ENCODE data around the gene FLT1.

The FLT1 gene

GRCh38 chr13:28415994-28416421 is 78.9 kb downstream of the FLT1 start:
- Histone ChIP-seq H3K9me3 (ENCODE audit: insufficient read depth, low read length) (no peaks in the 10 kb centered on the region), H3K4me1 (ENCODE audit: insufficient read depth, insufficient read length) (no peaks in the 10 kb centered on the region), H3K36me3 (ENCODE audit: insufficient read depth, insufficient read length, low read length) (peaks cover 4% of the 10 kb centered on the region), H3K4me3 (ENCODE audit: insufficient read length, low read depth) (no peak overlapping the region), H3K27me3 (ENCODE audit: insufficient read depth, insufficient read length) (no peaks in the 10 kb centered on the region), H3K9ac (ENCODE audit: insufficient read length, low read depth) (no peak overlapping the region)
- TF ChIP-seq SUZ12 (IDR thresholded peaks at IDR 0.05; ENCODE audit: extremely low read depth, insufficient read depth, insufficient read length) = no peak
- no peak for TF ChIP-seq YY1 (IDR thresholded peaks at IDR 0.05; ENCODE audit: insufficient read depth, insufficient read length)
- TF ChIP-seq ZNF274 (IDR thresholded peaks at IDR 0.05; ENCODE audit: low read depth, low read length) = no peak
- no peak for DNase-seq (ENCODE audit: low read depth, low spot score)

DNA sequence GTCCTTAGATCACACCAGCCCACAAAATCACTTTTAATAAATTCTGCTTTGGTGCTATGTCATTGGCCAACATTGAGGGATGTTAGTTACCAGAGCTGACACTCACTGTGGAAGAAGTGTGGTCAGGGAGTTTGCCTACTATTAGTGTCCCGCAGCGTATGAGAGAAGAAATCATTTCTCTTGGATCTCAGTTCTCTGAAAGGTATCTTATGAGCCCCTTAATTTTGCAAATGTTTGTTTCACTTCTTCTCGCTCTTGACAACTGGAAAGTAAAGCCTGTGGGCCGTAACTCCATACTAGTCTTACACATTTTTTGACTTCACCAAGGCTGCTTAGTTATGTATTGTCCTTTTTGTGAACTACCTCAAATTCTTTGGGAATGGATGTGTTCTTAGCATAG is 80.9 kb downstream of the FLT1 start:
- TF ChIP-seq ZNF274 (IDR thresholded peaks at IDR 0.05; ENCODE audit: low read depth, low read length) (no peak), SUZ12 (IDR thresholded peaks at IDR 0.05; ENCODE audit: extremely low read depth, insufficient read depth, insufficient read length) (no peak), YY1 (IDR thresholded peaks at IDR 0.05; ENCODE audit: insufficient read depth, insufficient read length) (no peak)
- Histone ChIP-seq H3K27me3 (ENCODE audit: insufficient read depth, insufficient read length) (no peaks in the 10 kb centered on the region), H3K4me1 (ENCODE audit: insufficient read depth, insufficient read length) (no peaks in the 10 kb centered on the region), H3K4me3 (ENCODE audit: insufficient read length, low read depth) (no peak overlapping the region), H3K9me3 (ENCODE audit: insufficient read depth, low read length) (no peaks in the 10 kb centered on the region), H3K9ac (ENCODE audit: insufficient read length, low read depth) (no peak overlapping the region), H3K36me3 (ENCODE audit: insufficient read depth, insufficient read length, low read length) (peaks cover 4% of the 10 kb centered on the region)
- no peak for DNase-seq (ENCODE audit: low read depth, low spot score)

GRCh38 chr13:28412981-28413380 is 81.9 kb downstream of the FLT1 start:
- Histone ChIP-seq H3K9me3 (ENCODE audit: insufficient read depth, low read length) (no peaks in the 10 kb centered on the region), H3K4me3 (ENCODE audit: insufficient read length, low read depth) (no peak overlapping the region), H3K9ac (ENCODE audit: insufficient read length, low read depth) (no peak overlapping the region), H3K27me3 (ENCODE audit: insufficient read depth, insufficient read length) (no peaks in the 10 kb centered on the region), H3K36me3 (ENCODE audit: insufficient read depth, insufficient read length, low read length) (peaks cover 4% of the 10 kb centered on the region), H3K4me1 (ENCODE audit: insufficient read depth, insufficient read length) (no peaks in the 10 kb centered on the region)
- DNase-seq (ENCODE audit: low read depth, low spot score) = no peak
- TF ChIP-seq YY1 (IDR thresholded peaks at IDR 0.05; ENCODE audit: insufficient read depth, insufficient read length) (no peak), ZNF274 (IDR thresholded peaks at IDR 0.05; ENCODE audit: low read depth, low read length) (no peak), SUZ12 (IDR thresholded peaks at IDR 0.05; ENCODE audit: extremely low read depth, insufficient read depth, insufficient read length) (no peak)

DNA sequence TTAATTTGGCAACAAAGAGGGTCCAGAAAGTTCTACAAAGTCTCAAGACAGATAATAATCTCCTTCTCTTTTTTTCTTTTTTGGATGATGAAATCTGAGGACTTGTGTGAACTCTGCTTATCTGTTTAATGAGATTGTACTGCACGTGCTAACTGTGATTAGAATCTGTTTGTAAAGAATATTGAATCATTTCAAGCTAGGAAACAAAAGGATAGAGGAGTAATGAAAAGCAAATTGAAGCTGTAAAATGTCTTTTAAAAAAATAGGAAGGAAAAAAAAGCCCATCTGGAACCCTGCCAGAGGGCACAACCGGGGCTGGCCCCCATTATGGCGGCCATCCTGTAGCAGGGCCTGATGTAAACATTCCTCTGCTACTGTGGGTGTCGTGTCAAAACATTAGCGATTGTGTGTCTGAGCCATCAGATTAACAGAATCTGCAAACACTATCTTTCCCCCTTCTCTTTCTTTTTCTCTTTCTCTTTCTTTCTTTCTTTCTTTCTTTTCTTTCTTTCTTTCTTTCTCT is 83.0 kb downstream of the FLT1 start:
- no peaks in the 10 kb centered on the region for H3K4me1 ChIP-seq (ENCODE audit: insufficient read depth, insufficient read length)
- TF ChIP-seq ZNF274 (IDR thresholded peaks at IDR 0.05; ENCODE audit: low read depth, low read length) = no peak
- TF ChIP-seq YY1 (IDR thresholded peaks at IDR 0.05; ENCODE audit: insufficient read depth, insufficient read length) = no peak
- TF ChIP-seq SUZ12 (IDR thresholded peaks at IDR 0.05; ENCODE audit: extremely low read depth, insufficient read depth, insufficient read length) = no peak
- no peak overlapping the region for H3K9ac ChIP-seq (ENCODE audit: insufficient read length, low read depth)
- DNase-seq (ENCODE audit: low read depth, low spot score) = no peak
- no peaks in the 10 kb centered on the region for H3K27me3 ChIP-seq (ENCODE audit: insufficient read depth, insufficient read length)
- H3K36me3 ChIP-seq (ENCODE audit: insufficient read depth, insufficient read length, low read length) = peaks cover 4% of the 10 kb centered on the region
- no peaks in the 10 kb centered on the region for H3K9me3 ChIP-seq (ENCODE audit: insufficient read depth, low read length)
- no peak overlapping the region for H3K4me3 ChIP-seq (ENCODE audit: insufficient read length, low read depth)

DNA sequence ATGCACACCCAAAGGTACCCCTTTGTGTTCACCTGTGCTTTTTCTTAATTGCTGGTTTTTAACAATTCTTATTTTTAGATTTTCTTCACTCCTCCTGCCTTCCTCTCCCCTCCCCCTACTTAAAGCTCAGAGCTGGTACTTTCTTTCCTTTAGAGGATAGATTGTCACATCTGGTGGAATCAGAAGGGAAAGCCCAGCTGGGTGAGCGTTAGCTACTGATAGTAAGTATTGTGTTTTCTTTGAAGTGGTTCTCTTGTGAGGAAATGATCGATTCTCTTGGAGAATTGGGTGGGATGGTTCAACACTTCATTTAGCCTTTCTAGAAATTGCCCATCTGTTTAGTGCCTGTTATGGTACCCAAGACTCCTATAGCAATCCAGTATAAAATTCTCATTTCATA is 84.8 kb downstream of the FLT1 start:
- no peak overlapping the region for H3K4me3 ChIP-seq (ENCODE audit: insufficient read length, low read depth)
- no peak for DNase-seq (ENCODE audit: low read depth, low spot score)
- no peak overlapping the region for H3K9ac ChIP-seq (ENCODE audit: insufficient read length, low read depth)
- H3K4me1 ChIP-seq (ENCODE audit: insufficient read depth, insufficient read length) = no peaks in the 10 kb centered on the region
- TF ChIP-seq YY1 (IDR thresholded peaks at IDR 0.05; ENCODE audit: insufficient read depth, insufficient read length) (no peak), ZNF274 (IDR thresholded peaks at IDR 0.05; ENCODE audit: low read depth, low read length) (no peak), SUZ12 (IDR thresholded peaks at IDR 0.05; ENCODE audit: extremely low read depth, insufficient read depth, insufficient read length) (no peak)
- no peaks in the 10 kb centered on the region for H3K9me3 ChIP-seq (ENCODE audit: insufficient read depth, low read length)
- no peaks in the 10 kb centered on the region for H3K27me3 ChIP-seq (ENCODE audit: insufficient read depth, insufficient read length)
- peaks cover 4% of the 10 kb centered on the region for H3K36me3 ChIP-seq (ENCODE audit: insufficient read depth, insufficient read length, low read length)

DNA sequence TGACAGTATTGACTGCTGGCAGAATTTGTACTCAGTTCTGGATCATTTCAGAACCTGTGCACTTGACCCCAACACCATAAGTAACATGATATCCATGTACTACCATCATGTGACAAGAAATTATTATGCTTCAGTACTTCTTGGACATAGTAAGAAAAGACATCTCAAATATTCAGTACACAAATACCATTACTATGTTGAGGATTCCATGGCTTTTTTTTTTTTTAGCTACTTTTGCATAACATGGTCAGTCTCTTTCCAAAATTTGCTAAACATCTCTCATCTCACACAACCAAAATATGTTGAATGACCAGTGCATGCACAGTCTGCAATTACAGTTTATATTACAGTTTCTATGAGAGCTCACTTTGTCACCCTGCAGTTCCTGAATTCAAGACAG is 85.3 kb downstream of the FLT1 start:
- H3K9me3 ChIP-seq (ENCODE audit: insufficient read depth, low read length) = no peaks in the 10 kb centered on the region
- no peaks in the 10 kb centered on the region for H3K27me3 ChIP-seq (ENCODE audit: insufficient read depth, insufficient read length)
- TF ChIP-seq SUZ12 (IDR thresholded peaks at IDR 0.05; ENCODE audit: extremely low read depth, insufficient read depth, insufficient read length) = no peak
- TF ChIP-seq YY1 (IDR thresholded peaks at IDR 0.05; ENCODE audit: insufficient read depth, insufficient read length) = no peak
- TF ChIP-seq ZNF274 (IDR thresholded peaks at IDR 0.05; ENCODE audit: low read depth, low read length) = no peak
- no peak for DNase-seq (ENCODE audit: low read depth, low spot score)
- H3K4me1 ChIP-seq (ENCODE audit: insufficient read depth, insufficient read length) = no peaks in the 10 kb centered on the region
- no peak overlapping the region for H3K9ac ChIP-seq (ENCODE audit: insufficient read length, low read depth)
- peaks cover 4% of the 10 kb centered on the region for H3K36me3 ChIP-seq (ENCODE audit: insufficient read depth, insufficient read length, low read length)
- H3K4me3 ChIP-seq (ENCODE audit: insufficient read length, low read depth) = no peak overlapping the region

DNA sequence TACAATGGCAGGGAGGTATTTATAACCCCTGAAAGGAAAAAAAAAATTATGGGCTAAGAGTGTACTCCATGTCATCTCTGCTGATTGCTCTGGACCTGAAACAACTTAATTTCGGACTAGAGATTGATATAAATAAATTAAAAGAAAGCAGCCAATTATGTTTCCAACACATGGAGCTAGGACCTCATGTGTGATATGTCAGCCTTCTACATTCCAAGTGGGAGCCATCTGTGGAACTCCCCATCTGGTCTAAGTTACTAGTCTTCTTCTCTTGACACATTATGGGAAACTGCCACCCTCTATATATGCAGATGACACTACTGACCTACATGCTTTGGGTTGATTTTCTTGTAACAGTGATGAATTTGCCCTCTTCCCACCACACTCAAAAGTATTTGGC is 86.1 kb downstream of the FLT1 start:
- Histone ChIP-seq H3K4me1 (ENCODE audit: insufficient read depth, insufficient read length) (no peaks in the 10 kb centered on the region), H3K9me3 (ENCODE audit: insufficient read depth, low read length) (no peaks in the 10 kb centered on the region), H3K4me3 (ENCODE audit: insufficient read length, low read depth) (no peak overlapping the region), H3K36me3 (ENCODE audit: insufficient read depth, insufficient read length, low read length) (peaks cover 4% of the 10 kb centered on the region), H3K27me3 (ENCODE audit: insufficient read depth, insufficient read length) (no peaks in the 10 kb centered on the region), H3K9ac (ENCODE audit: insufficient read length, low read depth) (no peak overlapping the region)
- DNase-seq (ENCODE audit: low read depth, low spot score) = no peak
- TF ChIP-seq YY1 (IDR thresholded peaks at IDR 0.05; ENCODE audit: insufficient read depth, insufficient read length) (no peak), ZNF274 (IDR thresholded peaks at IDR 0.05; ENCODE audit: low read depth, low read length) (no peak), SUZ12 (IDR thresholded peaks at IDR 0.05; ENCODE audit: extremely low read depth, insufficient read depth, insufficient read length) (no peak)

Data from NT2/D1 (cell line).